PC-9 (cell line): ENCODE measurements around the gene C1orf87.

Source experiments
- CTCF ChIP-seq: fragments of 200-600 bp; sonication (generic); conservative IDR thresholded peaks from 2 replicates; pipeline ENCODE4 v1.6.1; 2017; ENCODE audit warnings: mixed run types, antibody characterized with exemption, mild to moderate bottlenecking, moderate library complexity
- EZH2 ChIP-seq: fragments of 200-600 bp; sonication (generic); IDR thresholded peaks from 2 replicates; pipeline ENCODE4 v1.8.0; 2017; ENCODE audit warnings: antibody characterized with exemption, low read depth

- no peak for TF ChIP-seq CTCF
- no peak for TF ChIP-seq EZH2
These were observed 73.8 kb downstream of the C1orf87 start for GRCh38 chr1:59999746-60000145.
